ENCODE measurements around the gene CLEC16A.

- TF ChIP-seq, protein P1, sequence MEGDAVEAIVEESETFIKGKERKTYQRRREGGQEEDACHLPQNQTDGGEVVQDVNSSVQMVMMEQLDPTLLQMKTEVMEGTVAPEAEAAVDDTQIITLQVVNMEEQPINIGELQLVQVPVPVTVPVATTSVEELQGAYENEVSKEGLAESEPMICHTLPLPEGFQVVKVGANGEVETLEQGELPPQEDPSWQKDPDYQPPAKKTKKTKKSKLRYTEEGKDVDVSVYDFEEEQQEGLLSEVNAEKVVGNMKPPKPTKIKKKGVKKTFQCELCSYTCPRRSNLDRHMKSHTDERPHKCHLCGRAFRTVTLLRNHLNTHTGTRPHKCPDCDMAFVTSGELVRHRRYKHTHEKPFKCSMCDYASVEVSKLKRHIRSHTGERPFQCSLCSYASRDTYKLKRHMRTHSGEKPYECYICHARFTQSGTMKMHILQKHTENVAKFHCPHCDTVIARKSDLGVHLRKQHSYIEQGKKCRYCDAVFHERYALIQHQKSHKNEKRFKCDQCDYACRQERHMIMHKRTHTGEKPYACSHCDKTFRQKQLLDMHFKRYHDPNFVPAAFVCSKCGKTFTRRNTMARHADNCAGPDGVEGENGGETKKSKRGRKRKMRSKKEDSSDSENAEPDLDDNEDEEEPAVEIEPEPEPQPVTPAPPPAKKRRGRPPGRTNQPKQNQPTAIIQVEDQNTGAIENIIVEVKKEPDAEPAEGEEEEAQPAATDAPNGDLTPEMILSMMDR (conservative IDR thresholded peaks at IDR 0.05; ENCODE audit: low read depth in 2 of 2): no peak
- TF ChIP-seq POLR2AphosphoS5 (IDR thresholded peaks at IDR 0.05; ENCODE audit: low read depth): no peak
- TF ChIP-seq REST (IDR thresholded peaks at IDR 0.05; ENCODE audit: unreplicated experiment): no peak
- TF ChIP-seq EZH2 (IDR thresholded peaks at IDR 0.05; ENCODE audit: low read depth, unreplicated experiment): no peak
- no peak for TF ChIP-seq CREB1 (CRISPR knock-in tag; IDR thresholded peaks at IDR 0.05; ENCODE audit: low read depth)
- no peak for TF ChIP-seq EZH2phosphoT487 (IDR thresholded peaks at IDR 0.05; ENCODE audit: unreplicated experiment)
- TF ChIP-seq STAT1 (IDR thresholded peaks at IDR 0.05; ENCODE audit: unreplicated experiment): no peak
- TF ChIP-seq, protein P2, sequence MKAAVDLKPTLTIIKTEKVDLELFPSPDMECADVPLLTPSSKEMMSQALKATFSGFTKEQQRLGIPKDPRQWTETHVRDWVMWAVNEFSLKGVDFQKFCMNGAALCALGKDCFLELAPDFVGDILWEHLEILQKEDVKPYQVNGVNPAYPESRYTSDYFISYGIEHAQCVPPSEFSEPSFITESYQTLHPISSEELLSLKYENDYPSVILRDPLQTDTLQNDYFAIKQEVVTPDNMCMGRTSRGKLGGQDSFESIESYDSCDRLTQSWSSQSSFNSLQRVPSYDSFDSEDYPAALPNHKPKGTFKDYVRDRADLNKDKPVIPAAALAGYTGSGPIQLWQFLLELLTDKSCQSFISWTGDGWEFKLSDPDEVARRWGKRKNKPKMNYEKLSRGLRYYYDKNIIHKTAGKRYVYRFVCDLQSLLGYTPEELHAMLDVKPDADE (IDR thresholded peaks at IDR 0.05): no peak
- no peak for TF ChIP-seq ZNF331 (CRISPR knock-in tag; IDR thresholded peaks at IDR 0.05; ENCODE audit: low read depth)
These were observed 136.8 kb downstream of the CLEC16A start for GRCh38 chr16:11080999-11081630.

All from GM23338 (cell line).